Endometrium (tissue), 2 donors: ENCODE measurements around the gene NIT1.

Experiments
- FAIRE-seq: peaks from 2 replicates; lab custom pipeline; 2012; peaks lifted over from hg19 to GRCh38; lab: Jason Lieb, UNC
- donor health status: control.
- donor health status: control.

NIT1 gene

DNA sequence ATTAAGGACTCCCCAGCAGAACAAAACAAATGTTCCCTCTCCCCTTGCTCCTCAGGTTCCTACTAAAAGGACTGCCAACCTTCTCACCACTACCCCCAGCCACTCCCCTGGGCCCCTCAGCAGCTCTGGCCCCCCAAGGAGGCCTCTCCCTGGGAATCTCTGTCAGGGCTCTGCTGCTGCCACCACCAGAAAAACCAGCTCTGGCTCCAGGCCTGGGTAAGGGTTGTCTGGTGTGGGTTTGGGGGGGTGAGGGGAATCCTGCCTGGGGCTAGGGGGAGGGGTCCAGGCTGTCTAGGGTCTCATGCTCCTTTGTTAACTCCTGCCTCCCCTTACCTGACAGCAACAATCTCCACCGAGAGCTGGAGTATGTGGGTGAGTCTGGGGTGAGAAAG, 33.3 kb upstream of the NIT1 start:
- FAIRE-seq, result no peak

DNA sequence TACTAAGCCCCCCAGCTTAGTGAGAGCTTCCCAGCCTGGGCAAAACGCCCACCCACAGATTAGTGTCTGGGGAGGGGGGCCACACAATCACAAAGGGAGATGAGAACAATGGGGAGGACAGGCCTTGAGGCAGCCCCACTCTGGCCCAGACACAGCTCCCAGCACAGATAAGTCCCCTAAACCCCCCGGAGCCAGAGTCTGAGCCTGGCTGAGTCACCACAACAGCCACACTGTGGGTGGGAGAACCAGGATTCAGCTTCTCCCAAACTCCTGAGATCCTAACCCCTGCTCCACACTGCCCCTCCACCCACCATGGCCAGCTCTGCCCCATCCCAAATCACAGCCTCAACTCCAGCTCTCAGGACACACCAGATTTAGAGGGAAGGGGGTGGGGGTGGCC, 32.7 kb upstream of the NIT1 start:
- FAIRE-seq, result no peak

GRCh38 chr1:161086457-161086856, 31.4 kb upstream of the NIT1 start:
- no peak for FAIRE-seq

DNA sequence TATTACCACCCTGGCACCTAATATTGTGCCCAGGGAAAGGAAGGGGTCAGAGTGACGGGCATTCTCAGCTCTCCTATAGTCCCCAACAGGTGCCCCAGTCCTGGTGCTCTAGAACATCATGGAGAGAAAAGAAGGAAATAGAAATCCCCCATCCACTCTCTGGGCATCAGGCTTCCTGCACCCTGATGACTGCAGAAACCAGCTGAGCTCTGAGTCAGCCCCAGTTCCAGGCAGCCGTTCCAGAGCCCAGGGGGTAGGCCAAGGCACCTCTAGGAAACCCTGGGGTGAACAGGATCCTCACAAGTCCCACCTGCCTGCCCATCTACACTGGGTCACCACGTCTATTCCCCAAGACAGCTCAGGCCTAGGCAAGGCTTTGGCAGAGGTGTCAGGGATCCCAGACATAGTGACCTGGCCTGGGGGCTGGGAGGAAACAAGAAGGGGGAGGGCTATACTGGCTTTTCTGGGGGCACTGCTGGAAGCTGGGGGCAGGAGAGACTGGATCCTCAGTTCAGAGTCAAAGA, 29.3 kb upstream of the NIT1 start:
- no peak for FAIRE-seq

DNA sequence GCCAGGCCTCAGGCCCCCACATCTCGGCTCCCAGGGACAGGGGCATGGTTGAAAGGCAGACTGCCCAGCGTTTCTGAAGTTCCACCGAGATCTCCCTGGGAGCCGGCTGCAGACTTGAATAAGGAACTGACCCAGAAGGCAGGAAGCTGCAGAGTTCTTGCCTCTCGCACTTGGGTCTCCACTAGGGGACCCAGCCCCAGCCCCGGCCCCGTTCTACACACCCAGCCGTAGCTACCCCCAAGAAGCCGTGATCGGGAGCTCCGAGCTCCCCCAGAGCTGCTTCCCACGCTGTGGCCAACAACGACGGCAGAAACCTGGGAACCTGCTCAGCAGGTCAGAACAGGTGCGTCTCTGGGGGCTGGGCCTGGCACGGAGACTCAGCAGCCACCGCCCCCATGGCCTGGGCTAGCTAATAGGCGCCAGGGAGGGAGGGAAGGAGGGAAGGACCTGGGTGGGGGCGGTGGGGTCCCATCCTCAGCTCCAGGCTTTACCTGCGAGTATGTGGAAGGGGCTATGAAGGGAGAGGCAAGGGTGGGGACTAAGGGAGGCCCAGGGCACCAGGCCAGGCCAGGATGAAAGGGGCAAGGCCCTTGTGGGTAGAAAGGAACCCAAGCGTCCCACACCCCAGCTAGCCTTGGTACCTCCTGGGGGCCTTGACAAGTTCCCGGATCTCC, 28.5 kb upstream of the NIT1 start, which contains the start of gene NECTIN4:
NECTIN4 (minus strand) TSS at position 308 of the 674 bp plus-strand sequence; CDS start at position 46, 262 bp downstream.
- FAIRE-seq, result no peak

DNA sequence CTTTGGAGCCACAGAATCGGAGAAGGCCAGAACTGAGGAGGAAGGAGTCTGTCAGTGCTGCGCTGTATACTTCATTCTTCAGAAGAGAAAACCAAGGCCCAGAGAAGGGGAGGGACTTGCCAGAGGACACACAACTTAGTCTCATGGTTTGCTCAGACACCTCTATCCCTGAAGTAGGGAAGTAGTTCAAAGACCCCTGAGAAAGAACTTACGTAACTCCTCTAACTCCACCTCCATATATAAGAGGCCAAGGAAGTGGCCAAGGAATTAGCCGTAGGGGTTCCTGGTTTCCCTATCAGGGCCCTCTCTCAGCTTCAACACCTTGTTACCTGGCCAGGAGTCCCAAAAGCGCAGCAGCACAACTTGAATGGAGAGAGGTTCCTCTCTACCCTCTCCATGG, 28.0 kb upstream of the NIT1 start:
- no peak for FAIRE-seq

DNA sequence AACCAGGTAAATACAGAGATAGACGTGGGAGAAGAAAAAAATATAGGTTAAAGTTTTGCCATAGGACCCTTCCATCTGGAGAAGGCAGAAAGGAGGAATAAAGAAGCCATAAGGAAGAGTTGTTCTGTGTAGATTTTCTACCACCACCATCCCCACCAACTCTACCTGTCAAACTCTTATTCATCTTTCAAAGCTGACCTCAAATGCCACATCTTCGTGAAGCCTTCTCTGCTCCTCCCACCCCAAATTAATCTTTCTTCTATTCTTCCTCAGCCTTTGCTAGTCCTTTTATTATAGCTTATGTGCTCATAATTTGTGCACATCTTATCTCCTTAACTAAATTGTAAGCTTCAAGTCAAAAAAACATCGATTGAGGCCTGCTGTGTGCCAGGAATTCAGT, 27.3 kb upstream of the NIT1 start:
- FAIRE-seq, result no peak

- FAIRE-seq, result no peak
Measured at GRCh38 chr1:161091093-161091492, 26.8 kb upstream of the NIT1 start.

DNA sequence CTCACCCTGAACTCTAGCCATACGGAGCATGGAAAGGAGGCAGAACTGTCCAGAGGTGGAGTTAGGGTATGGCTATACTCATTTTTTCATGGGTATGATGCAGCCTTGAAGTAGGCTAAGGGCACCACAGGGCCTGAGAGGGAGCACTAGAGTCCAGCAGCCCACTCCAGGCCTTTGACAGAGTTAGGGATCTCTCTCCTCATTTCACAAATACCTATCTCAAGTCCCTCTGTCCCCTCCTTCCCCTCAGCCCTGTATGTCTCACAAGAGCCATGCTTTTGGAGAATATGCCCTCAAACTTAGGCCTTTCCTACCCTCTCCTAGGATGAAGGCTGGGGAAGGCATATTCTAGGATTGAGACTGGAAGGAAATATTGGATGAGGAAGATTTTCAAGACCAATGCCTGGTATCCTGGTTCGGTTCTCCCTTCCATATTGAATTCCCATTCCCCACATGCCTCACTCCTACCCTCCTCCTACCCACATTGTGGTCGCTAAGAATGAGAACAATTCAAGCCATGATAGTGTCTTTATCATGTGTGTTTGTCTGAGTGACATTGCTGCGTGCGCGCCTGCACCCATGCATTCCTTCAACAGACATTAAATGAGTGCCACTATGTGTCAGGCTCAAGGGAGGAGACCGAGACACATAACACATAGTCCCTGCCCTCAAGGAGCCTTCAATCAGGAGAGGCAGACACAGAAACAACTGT, 26.0 kb upstream of the NIT1 start:
- FAIRE-seq, result no peak

DNA sequence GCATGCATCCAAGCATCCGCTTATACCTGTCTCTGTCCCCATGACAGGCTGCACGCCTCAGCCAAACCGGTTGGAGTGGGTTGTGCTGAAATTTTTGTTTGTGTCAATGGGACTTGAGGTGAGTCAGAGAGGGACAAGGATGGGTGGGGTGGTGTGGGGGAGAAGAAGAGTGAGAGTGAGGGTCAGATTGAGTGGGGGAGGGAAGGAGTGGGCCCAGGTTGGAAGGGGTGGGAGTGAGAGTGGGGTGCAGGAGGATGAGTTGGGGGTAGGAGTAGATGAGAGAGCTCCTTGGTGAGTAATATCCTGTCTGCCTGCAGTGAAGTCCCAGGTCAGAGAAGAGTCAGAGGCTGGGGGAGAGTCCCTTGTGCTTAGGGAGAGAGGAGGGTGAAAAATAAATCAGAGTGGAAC, 25.3 kb upstream of the NIT1 start:
- FAIRE-seq, result no peak

DNA sequence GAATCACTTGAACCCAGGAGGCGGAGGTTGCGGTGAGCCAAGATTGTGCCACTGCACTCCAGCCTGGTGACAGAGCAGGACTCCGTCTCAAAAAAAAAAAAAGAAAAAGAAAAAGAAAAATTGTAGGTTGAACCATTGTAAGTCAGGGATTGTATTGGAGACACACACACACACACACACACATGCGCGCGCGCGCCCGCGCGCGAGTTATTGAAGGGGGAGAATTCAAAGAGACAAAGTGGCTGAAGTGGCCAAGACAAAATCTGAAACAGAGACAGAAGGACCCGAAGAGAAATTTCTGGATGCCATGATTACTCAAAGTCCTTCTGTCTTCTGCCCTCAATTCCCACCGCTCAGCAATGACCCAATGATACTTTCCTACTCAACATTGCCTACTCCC, 23.4 kb upstream of the NIT1 start:
- no peak for FAIRE-seq

DNA sequence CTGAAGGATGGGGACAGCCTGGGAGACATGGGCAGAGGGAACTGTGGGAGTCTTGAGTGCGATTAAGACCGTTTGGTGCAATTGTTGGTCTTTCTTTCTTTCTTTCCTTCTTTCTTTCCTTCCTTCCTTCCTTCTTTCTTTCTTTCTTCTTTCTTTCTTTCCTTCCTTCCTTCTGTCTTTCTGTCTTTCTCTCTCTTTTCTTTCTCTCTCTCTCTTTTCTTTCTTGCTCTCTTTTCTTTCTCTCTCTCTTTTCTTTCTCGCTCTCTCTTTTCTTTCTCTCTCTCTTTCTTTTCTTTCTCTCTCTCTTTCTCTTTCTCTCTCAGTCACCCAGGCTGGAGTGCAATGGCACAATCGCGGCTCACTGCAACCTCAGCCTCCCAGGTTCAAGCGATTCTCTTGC, 22.7 kb upstream of the NIT1 start:
- no peak for FAIRE-seq

- no peak for FAIRE-seq
Measured at GRCh38 chr1:161096015-161096414, 21.9 kb upstream of the NIT1 start.

GRCh38 chr1:161096530-161096929, 21.4 kb upstream of the NIT1 start:
- no peak for FAIRE-seq

GRCh38 chr1:161098210-161099068, 19.5 kb upstream of the NIT1 start, which contains the start of gene KLHDC9:
Gene KLHDC9, plus strand, starts transcription at chr1:161098361. Its CDS starts 175 bp downstream, at chr1:161098536.
- no peak for FAIRE-seq

DNA sequence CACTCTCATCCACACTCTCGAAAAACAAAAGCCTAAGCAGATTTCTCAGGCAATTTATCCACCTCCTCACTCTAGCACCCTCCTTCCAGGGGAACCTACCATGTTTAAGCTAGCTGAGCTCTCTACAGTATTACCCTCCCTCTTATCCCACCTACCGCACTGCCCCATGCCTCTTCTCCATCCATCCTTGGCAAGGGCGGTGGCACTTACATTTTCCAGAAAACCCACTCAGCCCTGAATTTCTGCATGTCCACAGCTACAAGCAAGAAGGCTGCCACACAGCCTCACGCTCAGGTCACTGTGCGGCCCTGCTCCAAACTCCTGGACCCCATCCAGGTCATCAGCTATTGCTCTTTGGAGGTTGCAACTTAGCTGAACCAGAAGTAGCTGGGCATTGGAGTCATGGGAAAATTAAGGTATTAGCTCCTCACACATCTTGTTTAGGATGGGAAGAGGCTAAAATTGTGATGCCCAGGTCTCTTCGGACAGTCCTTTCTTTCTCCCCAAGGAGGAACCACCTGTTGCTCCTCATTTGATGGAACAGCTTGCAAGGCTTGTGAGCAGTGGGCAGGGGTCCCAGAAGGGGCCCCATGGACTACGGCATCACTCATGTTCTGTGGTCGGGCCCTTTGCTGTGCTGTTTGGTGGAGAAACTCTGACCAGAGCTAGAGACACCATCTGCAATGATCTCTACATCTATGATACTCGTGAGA, 18.7 kb upstream of the NIT1 start:
- no peak for FAIRE-seq

- FAIRE-seq, result no peak
Measured at GRCh38 chr1:161100556-161100955, 17.3 kb upstream of the NIT1 start.

DNA sequence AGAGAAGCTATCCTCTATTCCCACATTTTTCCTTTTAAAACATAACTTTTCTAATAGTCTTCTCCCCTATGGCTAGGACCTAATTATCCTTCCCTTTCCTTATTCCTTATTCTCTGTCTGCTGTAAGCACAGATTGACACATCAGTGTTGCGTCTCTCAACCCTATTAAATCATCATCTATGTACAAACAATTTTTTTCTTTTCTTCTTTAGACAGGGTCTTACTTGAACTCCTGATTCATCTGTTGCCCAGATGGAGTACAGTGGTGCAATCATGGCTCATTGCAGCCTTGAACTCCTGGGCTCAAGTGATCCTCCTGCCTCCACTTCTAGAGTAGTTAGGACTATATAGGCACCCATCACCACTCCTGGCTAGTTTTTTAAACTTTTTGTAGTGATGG, 11.5 kb upstream of the NIT1 start:
- FAIRE-seq, result no peak

GRCh38 chr1:161111117-161111516, 6.8 kb upstream of the NIT1 start:
- no peak for FAIRE-seq

- no peak for FAIRE-seq
Measured at GRCh38 chr1:161111527-161111926, 6.4 kb upstream of the NIT1 start.

DNA sequence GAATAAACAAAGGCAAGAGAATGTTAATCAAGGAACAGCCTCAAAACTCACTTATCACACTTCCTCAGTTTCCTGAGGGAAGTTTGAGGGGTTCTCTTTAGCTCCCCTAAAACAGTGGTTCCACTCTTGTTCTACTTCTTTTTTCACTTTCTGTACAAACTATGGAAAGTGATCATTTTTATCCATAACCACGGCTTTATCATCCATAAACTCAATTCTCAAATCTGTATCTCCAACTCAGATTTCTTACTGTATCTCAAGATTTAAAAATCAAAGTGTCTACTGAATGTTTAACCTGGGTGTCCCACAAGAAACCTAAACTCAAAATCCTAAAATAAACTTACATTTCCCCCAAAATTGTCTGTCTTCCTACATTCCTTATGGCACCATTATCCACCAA, 4.0 kb upstream of the NIT1 start:
- FAIRE-seq, result no peak

- no peak for FAIRE-seq
Measured at GRCh38 chr1:161114556-161114955, 3.3 kb upstream of the NIT1 start.
